Mammary epithelial cell (primary cell): ENCODE measurements around the gene SRGAP3.

Source experiments
- CTCF ChIP-seq, 2 donors: IDR thresholded peaks in 1 of 2; conservative IDR thresholded peaks in 1 of 2; 2 replicates each; pipeline ENCODE4 v1.5.1; 2011 to 2012; ENCODE audit warnings: inconsistent platforms in 2 of 2, low read length in 2 of 2, mild to moderate bottlenecking in 2 of 2, control low read depth in 1 of 2, low read depth in 1 of 2; ENCODE audit not compliant: insufficient read depth in 1 of 2; ENCODE audit errors: extremely low read depth in 1 of 2
- EZH2 ChIP-seq: IDR thresholded peaks from 2 replicates; pipeline ENCODE4 v1.6.1; 2012; ENCODE audit warnings: low read length, inconsistent platforms, borderline replicate concordance

GRCh38 chr3:9233101-9233500, 16.3 kb downstream of the SRGAP3 start:
- TF ChIP-seq CTCF (conservative IDR thresholded peaks at IDR 0.05 in 1 of 2, IDR thresholded peaks at IDR 0.05 in 1 of 2; ENCODE audit: extremely low read depth in 1 of 2, insufficient read depth in 1 of 2, low read depth in 1 of 2, low read length in 2 of 2) (no peak), EZH2 (no peak)
